ENCODE data around the gene TRIL.

- TF ChIP-seq CTCF (IDR thresholded peaks at IDR 0.05), result 0 out of 2 replicates have a peak, but pooled peaks have one; percentile 25
- no peak for TF ChIP-seq ELF4 (CRISPR knock-in tag; IDR thresholded peaks at IDR 0.05; ENCODE audit: low read depth)
- no peak for TF ChIP-seq MXD4 (CRISPR knock-in tag; IDR thresholded peaks at IDR 0.05; ENCODE audit: borderline replicate concordance)
- peak; percentile 45 for TF ChIP-seq MYBL2 (CRISPR knock-in tag; IDR thresholded peaks at IDR 0.05)
- TF ChIP-seq TEAD4 (CRISPR knock-in tag; IDR thresholded peaks at IDR 0.05), result no peak
- TF ChIP-seq JUN (CRISPR knock-in tag; IDR thresholded peaks at IDR 0.05), result no peak
- no peak for TF ChIP-seq SMAD3 (CRISPR knock-in tag; IDR thresholded peaks at IDR 0.05; ENCODE audit: borderline replicate concordance)
- no peak for TF ChIP-seq NR1H2 (CRISPR knock-in tag; IDR thresholded peaks at IDR 0.05)
- no peak for TF ChIP-seq ZNF416 (CRISPR knock-in tag; IDR thresholded peaks at IDR 0.05)
- TF ChIP-seq PRDM15 (CRISPR knock-in tag; IDR thresholded peaks at IDR 0.05), result no peak
- TF ChIP-seq ZNF263 (CRISPR knock-in tag; IDR thresholded peaks at IDR 0.05; ENCODE audit: low read depth), result no peak
- TF ChIP-seq USF2 (CRISPR knock-in tag; IDR thresholded peaks at IDR 0.05), result no peak; the same call in 1 of the 2 replicates
- peak; percentile 85 for TF ChIP-seq TP53 (CRISPR knock-in tag; IDR thresholded peaks at IDR 0.05)
Observed at GRCh38 chr7:28955718-28956607, 2.2 kb downstream of the TRIL start.
